Germinal center (tissue), 1 donor: ENCODE data around the gene PDE4D.

Source experiments
- DNase-seq: peaks from one replicate; pipeline ENCODE4 v3.0.0; 2012; ENCODE audit warnings: mixed read lengths, low spot score

PDE4D gene

GRCh38 chr5:59206132-59206581 is 687.4 kb downstream of the PDE4D start:
- DNase-seq, result no peak

DNA sequence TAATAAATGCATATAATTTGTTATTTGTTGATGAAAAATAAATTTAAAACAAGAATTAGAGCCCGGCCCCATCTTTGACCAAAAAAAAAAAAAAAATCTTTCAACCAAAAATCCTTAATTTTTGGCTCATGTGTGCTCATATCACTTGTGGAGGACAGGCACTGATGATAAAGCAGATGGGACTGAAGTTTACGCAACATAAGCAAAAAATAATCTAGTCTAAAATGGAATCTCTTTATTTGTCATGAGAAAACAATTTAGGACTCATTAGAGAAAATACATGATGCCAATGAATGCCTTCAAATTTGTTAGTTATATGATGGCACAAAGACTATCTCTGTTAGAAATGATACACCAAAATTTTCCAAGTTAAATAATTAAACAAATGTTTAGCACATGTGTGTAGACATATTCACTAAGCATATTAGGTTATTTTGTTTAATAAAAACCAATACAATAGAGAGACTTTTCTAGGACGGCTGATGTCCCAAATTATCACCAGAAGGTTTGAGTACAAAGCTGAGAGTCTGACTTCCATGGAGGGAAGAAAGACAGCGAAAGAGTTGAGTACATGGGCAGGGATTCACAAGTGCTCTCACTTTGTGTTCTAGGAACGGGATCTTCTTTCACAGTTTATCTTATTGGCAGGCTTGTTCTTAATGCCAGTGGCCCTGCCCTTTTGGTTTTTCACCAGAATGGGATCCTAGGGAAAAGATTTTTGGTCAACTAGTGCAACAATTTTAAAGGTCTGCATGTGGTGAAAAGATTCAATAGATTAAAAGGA is 689.2 kb downstream of the PDE4D start:
- DNase-seq, result no peak

- DNase-seq, result no peak
Measured at GRCh38 chr5:59199868-59200267, 693.7 kb downstream of the PDE4D start.

GRCh38 chr5:59198832-59199231 is 694.7 kb downstream of the PDE4D start:
- no peak for DNase-seq

- DNase-seq, result no peak
Measured at GRCh38 chr5:59198365-59198764, 695.2 kb downstream of the PDE4D start.

DNA sequence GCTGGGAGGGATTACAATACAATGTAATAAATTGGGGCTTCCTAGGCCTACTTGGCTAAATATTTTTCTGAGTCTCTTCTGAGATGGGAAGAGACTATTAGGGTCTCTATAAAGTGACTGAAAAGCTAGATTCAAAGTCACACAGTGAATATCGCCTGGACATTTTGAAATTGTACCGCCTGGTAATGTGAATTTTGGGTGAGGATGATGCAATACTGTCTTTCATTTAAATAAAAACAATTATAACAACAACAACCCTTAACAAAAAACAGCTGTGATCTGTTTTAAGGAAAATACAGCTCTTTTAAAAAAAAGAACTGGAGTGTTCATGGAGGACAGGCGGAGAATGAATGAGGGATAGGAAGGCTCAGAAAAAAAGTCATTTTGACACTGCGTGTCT is 695.6 kb downstream of the PDE4D start:
- no peak for DNase-seq

- no peak for DNase-seq
Measured at GRCh38 chr5:59193616-59194319, 699.8 kb downstream of the PDE4D start.

- DNase-seq, result no peak
Measured at GRCh38 chr5:59190746-59191145, 702.8 kb downstream of the PDE4D start.

DNA sequence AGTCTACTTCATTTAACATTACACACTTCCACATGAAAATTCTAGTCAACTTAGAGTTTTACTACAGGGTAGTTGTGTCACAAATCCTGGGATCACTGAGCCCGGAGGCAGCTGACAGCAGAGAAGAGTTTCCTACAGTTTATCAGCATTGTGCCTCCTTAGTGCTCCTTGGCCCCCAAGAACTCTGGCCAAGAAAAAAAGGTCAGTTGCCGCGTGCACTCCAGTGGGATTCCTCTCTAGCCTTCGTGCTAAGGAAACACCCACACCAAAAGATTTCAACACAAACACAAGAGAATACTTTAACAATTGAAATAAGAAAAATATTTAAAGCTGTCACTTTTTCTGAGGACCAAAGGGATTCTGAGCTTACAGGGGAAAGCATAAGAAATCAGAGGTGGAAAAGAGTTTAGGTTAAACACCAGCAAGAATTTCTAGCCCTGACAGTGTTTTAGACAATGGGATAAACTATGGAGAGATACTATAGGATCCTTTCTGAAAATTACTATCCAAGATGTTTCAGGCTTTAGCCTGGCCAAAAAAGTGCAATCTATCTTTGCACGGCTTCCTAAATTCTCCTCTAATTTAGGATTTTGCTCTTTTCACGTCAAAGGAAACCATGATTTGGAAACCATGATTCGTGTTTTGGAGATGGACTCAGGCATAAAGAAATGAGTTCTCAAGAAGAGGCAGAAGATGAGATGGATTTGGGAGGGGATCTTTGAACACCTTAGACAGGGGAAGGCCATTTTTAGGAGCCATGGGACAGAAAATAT is 703.9 kb downstream of the PDE4D start:
- no peak for DNase-seq

GRCh38 chr5:59188419-59189225 is 704.9 kb downstream of the PDE4D start:
- peak; percentile 52 for DNase-seq

GRCh38 chr5:59187857-59188256 is 705.7 kb downstream of the PDE4D start:
- no peak for DNase-seq

- no peak for DNase-seq
Measured at GRCh38 chr5:59186623-59187022, 706.9 kb downstream of the PDE4D start.

DNA sequence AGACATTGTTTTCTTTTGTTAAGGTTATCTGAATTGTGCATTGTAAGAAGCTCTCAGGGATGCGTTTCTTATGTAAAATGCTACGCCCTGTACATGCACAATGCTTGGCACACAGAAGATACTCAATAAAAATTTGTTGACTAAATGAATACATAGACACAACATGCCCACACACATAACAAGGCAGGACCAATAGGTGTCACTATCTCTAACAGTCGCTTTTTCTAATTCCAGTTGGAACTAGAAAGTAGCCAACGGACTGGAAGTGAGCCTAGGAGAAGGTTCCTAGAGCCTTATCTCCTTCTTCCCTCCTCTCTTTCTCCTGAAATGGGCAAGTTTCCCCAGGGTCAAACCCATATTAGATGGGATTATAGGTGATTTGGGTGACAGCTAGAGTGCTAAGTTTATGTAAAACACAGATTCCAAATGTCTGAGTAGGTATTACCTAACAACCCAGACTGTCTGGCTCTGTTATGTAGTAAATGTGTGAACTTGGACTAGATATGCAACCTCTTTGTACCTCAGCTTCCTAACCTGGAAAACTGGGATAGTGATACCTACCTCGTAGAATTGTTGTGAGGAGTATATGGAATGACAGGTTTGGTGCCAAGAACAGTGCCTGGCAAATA is 707.7 kb downstream of the PDE4D start:
- DNase-seq, result no peak

DNA sequence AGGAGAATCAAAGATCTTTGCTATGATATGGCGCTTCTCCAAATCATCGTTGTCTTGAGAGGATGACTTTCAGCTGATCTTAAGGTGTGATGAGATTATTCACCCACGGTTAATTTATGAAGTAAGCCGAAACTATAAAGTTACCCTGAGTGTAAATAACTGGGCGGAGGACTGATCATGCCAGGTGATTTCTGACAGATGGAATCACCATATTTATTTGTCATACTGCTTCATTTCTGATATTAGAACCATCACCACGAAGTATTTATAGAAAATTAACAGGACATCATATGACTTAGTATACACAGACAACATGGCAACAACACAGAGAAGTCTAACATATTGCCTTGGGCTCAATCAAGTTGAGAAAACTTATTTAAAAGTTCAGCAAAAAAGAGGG is 708.8 kb downstream of the PDE4D start:
- DNase-seq, result no peak

DNA sequence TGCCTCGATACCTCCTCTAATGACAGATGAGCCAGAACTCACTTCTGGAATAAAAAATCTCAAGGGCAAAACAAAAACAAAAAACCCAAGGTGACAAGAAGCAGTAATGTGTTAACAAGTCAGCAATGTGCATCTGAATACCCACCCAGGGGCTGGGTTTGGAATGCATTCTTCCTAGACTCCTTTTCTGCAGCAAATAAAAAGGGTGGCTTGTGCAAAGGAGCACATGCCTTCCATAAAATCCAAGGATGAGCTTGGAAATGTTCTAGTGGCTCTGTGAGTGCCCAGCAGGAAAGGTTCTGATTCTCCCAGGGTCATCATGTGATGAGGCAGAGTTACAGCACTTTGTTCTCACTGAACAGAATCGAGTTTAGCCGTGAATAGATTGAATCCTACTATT is 710.8 kb downstream of the PDE4D start:
- no peak for DNase-seq

DNA sequence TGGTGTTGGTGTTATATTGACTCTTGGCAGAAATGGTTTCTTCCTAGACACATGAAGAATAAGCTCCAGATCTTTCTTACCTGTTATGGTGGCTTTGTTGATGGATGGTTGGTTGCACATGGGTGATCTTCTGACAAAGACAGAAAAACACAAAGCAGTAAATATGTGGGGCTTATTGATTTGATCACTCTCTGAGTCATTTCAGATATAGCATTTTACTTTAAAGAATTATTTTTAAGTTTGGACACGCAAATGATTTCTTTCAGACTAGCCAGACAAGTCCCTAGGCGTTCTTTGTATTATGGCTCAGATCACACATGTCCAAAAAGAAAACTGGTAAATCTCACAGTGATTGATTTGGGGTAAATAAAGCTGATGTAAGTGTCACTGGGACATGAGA is 713.0 kb downstream of the PDE4D start:
- no peak for DNase-seq

DNA sequence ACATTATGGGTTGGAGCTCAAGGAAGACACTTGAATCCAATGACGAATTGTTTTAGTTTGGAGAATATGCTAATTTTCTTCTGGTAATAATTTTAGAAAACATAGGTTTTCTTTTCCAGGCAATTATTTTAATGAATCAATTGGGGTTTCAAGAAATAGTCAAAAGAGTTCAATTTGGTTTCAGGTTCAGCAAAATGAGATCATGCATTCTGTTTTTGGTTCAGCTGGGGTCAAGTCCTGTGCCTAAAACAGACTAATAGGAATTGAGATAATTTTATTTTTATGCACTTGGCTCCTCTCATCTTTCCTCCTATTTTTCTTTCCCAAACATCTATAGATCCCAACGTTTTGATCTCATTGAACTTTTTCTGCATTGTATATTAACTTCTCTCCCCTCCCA is 713.8 kb downstream of the PDE4D start:
- no peak for DNase-seq

DNA sequence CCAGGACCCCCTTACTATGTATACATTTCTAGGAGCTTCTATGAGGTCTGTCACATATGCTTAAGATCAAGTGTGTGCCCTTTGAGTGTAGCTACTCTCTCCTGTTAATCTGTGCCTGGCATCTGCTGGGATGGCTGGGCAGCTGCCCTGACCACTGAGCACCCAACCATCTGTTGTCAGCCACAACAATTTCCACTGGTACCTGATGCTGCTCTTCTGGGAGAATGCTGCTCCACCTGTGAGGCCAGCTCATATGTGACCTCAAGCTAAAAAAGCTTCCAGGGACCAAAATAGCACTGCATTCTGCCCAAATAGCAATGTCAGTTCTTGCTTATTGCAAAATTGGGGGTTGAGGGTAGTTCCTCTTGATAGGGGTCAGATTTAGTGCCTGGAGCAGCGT is 715.0 kb downstream of the PDE4D start:
- DNase-seq, result no peak

GRCh38 chr5:59178071-59178470 is 715.5 kb downstream of the PDE4D start:
- no peak for DNase-seq

DNA sequence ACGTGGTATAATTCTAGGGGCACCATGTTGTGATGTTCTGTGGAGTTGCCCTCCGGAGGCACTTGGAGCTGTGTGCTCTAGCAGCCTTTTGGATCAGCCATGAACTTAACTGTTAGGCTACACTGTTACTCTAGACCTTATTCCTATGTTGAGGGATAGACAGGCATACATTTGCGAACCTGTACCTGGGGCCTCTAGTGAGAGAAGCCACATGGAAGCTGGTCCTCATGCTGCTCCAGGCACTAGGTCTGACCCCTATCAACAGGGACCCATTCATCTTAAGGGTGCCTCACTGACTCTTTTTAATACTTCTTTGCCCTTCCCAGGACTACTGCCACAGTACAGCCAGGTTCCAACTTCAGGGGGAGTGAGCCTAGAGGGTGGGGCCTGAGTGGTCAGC is 715.9 kb downstream of the PDE4D start:
- DNase-seq, result no peak

GRCh38 chr5:59174248-59174844 is 719.2 kb downstream of the PDE4D start:
- peak; percentile 33 for DNase-seq
